PC-9 (cell line): ENCODE measurements around the gene PLCD3. TPM values are rescaled to one million over a fixed set of nuclear protein-coding genes. Genes with fewer than 3 reads are reported as not detected.

Source experiments
- BruUV-seq: library from RNA; stranded (reverse); fragments of 400-500 nt; replicated peaks from 2 replicates; lab custom pipeline; 2021; lab: Mats Ljungman, UMichigan
- CTCF ChIA-PET: fragments of 300-600 bp; sonication (Branson Sonifier 250); formaldehyde crosslinking; loops from one replicate; lab custom pipeline; 2022; ENCODE audit warnings: antibody characterized with exemption; lab: Charles Lee
- POLR2A ChIA-PET: fragments of 300-600 bp; sonication (Branson Sonifier 250); formaldehyde crosslinking; loops from one replicate; lab custom pipeline; 2022; ENCODE audit warnings: antibody characterized with exemption; ENCODE audit not compliant: unreplicated experiment; lab: Charles Lee
- DNase-seq, 2 experiments: peaks; one replicate each; pipeline versions ENCODE4 v3.0.0 to v3.0.0-alpha.2; 2015 to 2022; ENCODE audit warnings: mixed read lengths in 1 of 2
- H2AFZ ChIP-seq: fragments of 200-600 bp; sonication (generic); 2 replicates; pipeline ENCODE4 v1.8.1; 2017; ENCODE audit warnings: antibody characterized with exemption
- H3F3A ChIP-seq: fragments of 200-600 bp; sonication (generic); 2 replicates; pipeline ENCODE4 v1.8.1; 2017; ENCODE audit warnings: antibody characterized with exemption, mild to moderate bottlenecking, low read depth; ENCODE audit not compliant: insufficient read depth
- H3K27ac ChIP-seq: fragments of 200-600 bp; sonication (generic); 2 replicates; pipeline ENCODE4 v1.6.1; 2016; ENCODE audit warnings: mixed run types
- H3K27me3 ChIP-seq: fragments of 200-600 bp; sonication (generic); 2 replicates; pipeline ENCODE4 v1.6.1; 2016; ENCODE audit warnings: low read depth, mixed run types; ENCODE audit not compliant: insufficient read depth
- H3K36me3 ChIP-seq: fragments of 200-600 bp; sonication (generic); 2 replicates; pipeline ENCODE4 v1.6.1; 2016; ENCODE audit warnings: low read depth, mixed run types
- H3K4me1 ChIP-seq: fragments of 200-600 bp; sonication (generic); replicated peaks from 2 replicates; pipeline ENCODE4 v1.6.1; 2016; ENCODE audit warnings: mixed run types; ENCODE audit not compliant: insufficient read depth
- H3K4me2 ChIP-seq: fragments of 200-600 bp; sonication (generic); 2 replicates; pipeline ENCODE4 v1.6.1; 2017; ENCODE audit warnings: mixed run types
- H3K4me3 ChIP-seq: fragments of 200-600 bp; sonication (generic); 2 replicates; pipeline ENCODE4 v1.6.1; 2016; ENCODE audit warnings: mixed run types
- H3K79me2 ChIP-seq: fragments of 200-600 bp; sonication (generic); 2 replicates; pipeline ENCODE4 v1.6.1; 2017; ENCODE audit warnings: low read depth, mixed run types
- H3K9me2 ChIP-seq: fragments of 200-600 bp; sonication (generic); 2 replicates; pipeline ENCODE4 v1.8.1; 2017; ENCODE audit warnings: mild to moderate bottlenecking; ENCODE audit not compliant: insufficient read depth
- H3K9me3 ChIP-seq: fragments of 200-600 bp; sonication (generic); 2 replicates; pipeline ENCODE4 v1.8.1; 2016; ENCODE audit warnings: low read depth; ENCODE audit not compliant: insufficient read depth
- H4K20me1 ChIP-seq: fragments of 200-600 bp; sonication (generic); 2 replicates; pipeline ENCODE4 v1.8.1; 2017; ENCODE audit not compliant: insufficient read depth
- EZH2 ChIP-seq: fragments of 200-600 bp; sonication (generic); IDR thresholded peaks from 2 replicates; pipeline ENCODE4 v1.8.0; 2017; ENCODE audit warnings: antibody characterized with exemption, low read depth
- intact Hi-C: fragments of 100-400 bp; cut with micrococcal nuclease; formaldehyde crosslinking; loops from one replicate; pipeline ENCODE4 v1.10.0; 2022; ENCODE audit not compliant: unreplicated experiment
- total RNA-seq: library from RNA; stranded (reverse); gene quantifications from 2 replicates; pipeline ENCODE4 v1.2.3, GENCODE V29; 2021
- TF ChIP-seq, protein P1 (sequence below): fragments of 200-600 bp; sonication (generic); conservative IDR thresholded peaks from 2 replicates; pipeline ENCODE4 v1.6.1; 2017; ENCODE audit warnings: mixed run types, antibody characterized with exemption, mild to moderate bottlenecking, moderate library complexity

The PLCD3 gene
- total RNA-seq, 1 experiment from 2014 or later = 92.4 TPM

DNA sequence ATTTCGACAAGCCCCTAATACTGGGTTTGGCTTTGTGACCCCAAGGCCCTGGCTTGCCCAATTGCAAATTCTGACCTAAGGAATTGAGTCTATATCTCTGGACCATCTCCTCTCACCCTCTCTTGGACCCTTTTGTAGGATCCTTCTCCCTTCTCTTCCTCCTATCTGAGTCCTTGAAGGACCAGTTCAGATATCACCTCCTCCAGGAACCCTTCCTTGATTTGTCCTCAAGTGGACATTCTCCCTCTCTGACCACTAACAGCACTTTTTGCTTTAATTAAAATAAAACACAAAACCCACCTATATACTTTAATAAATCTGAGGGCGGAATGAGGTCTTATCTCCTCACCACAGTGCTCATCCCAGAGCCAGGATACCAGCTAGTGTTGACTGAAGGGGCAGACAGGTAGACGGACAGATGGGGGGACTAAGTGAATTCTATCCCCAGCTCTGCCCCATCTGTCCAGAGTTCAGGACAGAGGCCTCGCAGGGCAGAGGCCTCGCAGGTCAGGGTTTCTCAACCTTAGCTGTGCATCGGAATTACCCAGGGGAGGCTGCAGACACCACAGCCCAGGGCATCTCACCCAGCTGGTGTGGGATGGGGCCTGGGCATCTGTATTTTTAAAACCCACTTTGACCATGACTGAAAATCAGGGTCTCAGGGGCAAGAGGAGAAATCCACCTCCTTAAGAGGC, 9.1 kb downstream of the PLCD3 start:
- H3K27ac ChIP-seq = peak overlapping the region; percentile 32
- H3K9me3 ChIP-seq = no peaks in the 10 kb centered on the region
- no peak for DNase-seq
- H3K4me3 ChIP-seq = no peak overlapping the region
- H3K27me3 ChIP-seq = no peaks in the 10 kb centered on the region
- peaks cover 22% of the 10 kb centered on the region for H3K79me2 ChIP-seq
- no peaks in the 10 kb centered on the region for H3K9me2 ChIP-seq
- TSS peak; percentile 86 for BruUV-seq
- peak overlapping the region; percentile 56 for H3K4me2 ChIP-seq
- peaks cover 29% of the 10 kb centered on the region for H3F3A ChIP-seq
- intact Hi-C loops = no loop called here
- peaks cover 53% of the 10 kb centered on the region for H3K4me1 ChIP-seq
- H4K20me1 ChIP-seq = no peaks in the 10 kb centered on the region
- no peak for TF ChIP-seq EZH2
- TF ChIP-seq, protein P1, sequence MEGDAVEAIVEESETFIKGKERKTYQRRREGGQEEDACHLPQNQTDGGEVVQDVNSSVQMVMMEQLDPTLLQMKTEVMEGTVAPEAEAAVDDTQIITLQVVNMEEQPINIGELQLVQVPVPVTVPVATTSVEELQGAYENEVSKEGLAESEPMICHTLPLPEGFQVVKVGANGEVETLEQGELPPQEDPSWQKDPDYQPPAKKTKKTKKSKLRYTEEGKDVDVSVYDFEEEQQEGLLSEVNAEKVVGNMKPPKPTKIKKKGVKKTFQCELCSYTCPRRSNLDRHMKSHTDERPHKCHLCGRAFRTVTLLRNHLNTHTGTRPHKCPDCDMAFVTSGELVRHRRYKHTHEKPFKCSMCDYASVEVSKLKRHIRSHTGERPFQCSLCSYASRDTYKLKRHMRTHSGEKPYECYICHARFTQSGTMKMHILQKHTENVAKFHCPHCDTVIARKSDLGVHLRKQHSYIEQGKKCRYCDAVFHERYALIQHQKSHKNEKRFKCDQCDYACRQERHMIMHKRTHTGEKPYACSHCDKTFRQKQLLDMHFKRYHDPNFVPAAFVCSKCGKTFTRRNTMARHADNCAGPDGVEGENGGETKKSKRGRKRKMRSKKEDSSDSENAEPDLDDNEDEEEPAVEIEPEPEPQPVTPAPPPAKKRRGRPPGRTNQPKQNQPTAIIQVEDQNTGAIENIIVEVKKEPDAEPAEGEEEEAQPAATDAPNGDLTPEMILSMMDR = no peak
- ChIA-PET CTCF (interaction anchor here (0.5 to 0.6 kb wide), 2 partner anchors 76 to 83 kb away, joined by 3 to 4 read pairs; no protein-coding TSS in a partner anchor), POLR2A (no interaction called here)
- no peaks in the 10 kb centered on the region for H3K36me3 ChIP-seq
- H2AFZ ChIP-seq = no peak overlapping the region

DNA sequence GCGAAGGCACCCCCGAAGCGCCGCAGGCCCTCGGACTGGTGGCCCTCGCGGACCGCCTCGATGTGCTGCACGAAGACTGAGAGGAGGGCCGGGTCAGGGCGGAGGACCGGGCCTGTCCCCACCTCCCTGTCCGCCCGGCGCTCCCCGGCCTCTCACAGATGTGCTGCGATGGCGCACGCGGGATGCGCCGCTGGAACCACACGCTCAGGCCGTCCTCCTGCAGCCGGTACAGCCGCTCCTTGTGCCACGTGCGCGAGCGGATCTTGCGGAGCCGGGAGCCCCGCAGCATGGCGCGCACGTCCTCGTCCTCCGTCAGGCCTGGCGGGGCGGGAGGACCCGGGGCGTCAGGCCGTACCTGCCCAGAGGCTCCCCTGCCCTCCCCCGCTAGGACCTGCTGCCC, 11.3 kb downstream of the PLCD3 start:
- no peaks in the 10 kb centered on the region for H3K9me3 ChIP-seq
- intact Hi-C loops = no loop called here
- H4K20me1 ChIP-seq = no peaks in the 10 kb centered on the region
- H3K4me3 ChIP-seq = no peak overlapping the region
- H3K36me3 ChIP-seq = no peaks in the 10 kb centered on the region
- no peak for DNase-seq
- peaks cover 38% of the 10 kb centered on the region for H3K4me1 ChIP-seq
- no peak overlapping the region for H3K27ac ChIP-seq
- no peak overlapping the region for H3K4me2 ChIP-seq
- no peaks in the 10 kb centered on the region for H3K27me3 ChIP-seq
- peaks cover 11% of the 10 kb centered on the region for H3K79me2 ChIP-seq
- TF ChIP-seq, protein P1 = no peak
- TF ChIP-seq EZH2 = no peak
- no peak overlapping the region for H2AFZ ChIP-seq
- peaks cover 29% of the 10 kb centered on the region for H3F3A ChIP-seq
- CTCF ChIA-PET = no interaction called here
- POLR2A ChIA-PET = no interaction called here
- no TSS peak for BruUV-seq
- H3K9me2 ChIP-seq = no peaks in the 10 kb centered on the region

DNA sequence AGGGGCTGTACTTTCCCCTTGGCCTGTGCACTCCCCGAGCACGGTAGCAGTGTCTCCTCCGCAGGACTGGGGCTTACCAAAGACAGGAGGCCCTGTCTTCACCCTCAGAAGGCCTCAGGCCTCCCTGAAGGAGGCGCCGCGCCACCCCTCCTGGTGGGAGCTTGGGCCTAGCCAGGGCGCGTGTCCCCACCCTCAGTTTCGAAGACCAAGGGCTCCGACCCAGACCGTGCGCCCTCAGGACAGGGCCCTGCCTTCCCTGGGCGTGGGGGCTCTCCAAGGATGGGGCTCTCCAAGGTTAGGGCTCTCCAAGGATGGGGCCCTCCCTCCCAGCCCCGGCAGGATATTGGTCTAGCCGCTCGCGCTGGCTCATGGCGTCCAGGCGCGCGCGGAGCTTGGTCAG, 11.8 kb downstream of the PLCD3 start:
- H3K36me3 ChIP-seq = no peaks in the 10 kb centered on the region

More for the DNA sequence above, 11.8 kb downstream of the PLCD3 start:
- Histone ChIP-seq H3K4me1 (peaks cover 36% of the 10 kb centered on the region), H2AFZ (no peak overlapping the region), H3K4me2 (no peak overlapping the region), H3K4me3 (no peak overlapping the region), H3K27ac (no peak overlapping the region), H3F3A (peaks cover 27% of the 10 kb centered on the region), H4K20me1 (no peaks in the 10 kb centered on the region), H3K9me3 (no peaks in the 10 kb centered on the region), H3K79me2 (peaks cover 10% of the 10 kb centered on the region), H3K9me2 (no peaks in the 10 kb centered on the region), H3K27me3 (no peaks in the 10 kb centered on the region)
- intact Hi-C loops = no loop called here
- BruUV-seq = no TSS peak
- ChIA-PET CTCF (no interaction called here), POLR2A (no interaction called here)
- TF ChIP-seq, protein P1 = no peak
- TF ChIP-seq EZH2 = no peak
- no peak for DNase-seq
